T-helper 1 cell treated with Interleukin-12 subunit alpha and Interleukin-12 subunit beta and Interleukin-4 antibody, amounts not matched to agents 30 ng/mL and 1 ng/mL, for 36 hours (primary cell): ENCODE results near the gene CKAP5. TPM values are rescaled to one million over a fixed set of nuclear protein-coding genes. Genes with fewer than 3 reads are reported as not detected.
"Not testable (repeated sequence)": the region's sequence is repeated elsewhere in the genome, so short reads cannot be mapped to it uniquely, and the experiment has no call there.

Experiments used
- intact Hi-C: fragments of 100-400 bp; cut with micrococcal nuclease; formaldehyde crosslinking; loops from one replicate; pipeline ENCODE4 v1.15.1; 2024
- total RNA-seq: library from RNA; stranded (reverse); gene quantifications from 2 replicates; pipeline ENCODE4 v1.2.3, GENCODE V29; 2022

CKAP5 gene
- total RNA-seq, 1 donor from 2014 or later: 130 TPM

- intact Hi-C loops: no loop called here
Measured at GRCh38 chr11:46728659-46729040, 117.4 kb downstream of the CKAP5 start.

- intact Hi-C loops: no loop called here
Measured at GRCh38 chr11:46727952-46728658, 118.0 kb downstream of the CKAP5 start.

DNA sequence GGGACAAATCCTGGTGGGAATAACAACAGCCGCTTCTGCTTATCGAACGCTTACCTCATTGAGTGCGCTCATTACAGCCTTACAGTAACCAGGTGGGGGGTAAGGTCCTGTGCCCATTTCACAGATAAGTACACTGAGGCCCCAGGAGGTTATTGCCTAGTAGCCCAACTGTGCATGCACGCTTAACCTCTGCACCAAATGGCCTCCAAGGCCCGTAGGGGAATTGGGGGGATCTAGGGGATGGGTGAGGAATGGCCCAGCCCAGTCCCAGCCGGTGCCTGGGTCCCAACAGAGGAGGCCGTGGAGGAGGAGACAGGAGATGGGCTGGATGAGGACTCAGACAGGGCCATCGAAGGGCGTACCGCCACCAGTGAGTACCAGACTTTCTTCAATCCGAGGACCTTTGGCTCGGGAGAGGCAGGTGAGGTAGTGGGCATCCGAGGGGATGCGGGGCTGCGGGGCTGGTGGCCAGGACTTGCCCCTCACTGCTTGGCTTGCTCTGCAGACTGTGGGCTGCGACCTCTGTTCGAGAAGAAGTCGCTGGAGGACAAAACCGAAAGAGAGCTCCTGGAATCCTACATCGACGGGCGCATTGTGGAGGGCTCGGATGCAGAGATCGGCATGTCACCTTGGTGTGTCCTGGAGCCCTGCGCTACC, 119.7 kb downstream of the CKAP5 start:
- intact Hi-C loops: no loop called here

GRCh38 chr11:46725338-46726205, 120.5 kb downstream of the CKAP5 start:
- intact Hi-C loops: no loop called here

DNA sequence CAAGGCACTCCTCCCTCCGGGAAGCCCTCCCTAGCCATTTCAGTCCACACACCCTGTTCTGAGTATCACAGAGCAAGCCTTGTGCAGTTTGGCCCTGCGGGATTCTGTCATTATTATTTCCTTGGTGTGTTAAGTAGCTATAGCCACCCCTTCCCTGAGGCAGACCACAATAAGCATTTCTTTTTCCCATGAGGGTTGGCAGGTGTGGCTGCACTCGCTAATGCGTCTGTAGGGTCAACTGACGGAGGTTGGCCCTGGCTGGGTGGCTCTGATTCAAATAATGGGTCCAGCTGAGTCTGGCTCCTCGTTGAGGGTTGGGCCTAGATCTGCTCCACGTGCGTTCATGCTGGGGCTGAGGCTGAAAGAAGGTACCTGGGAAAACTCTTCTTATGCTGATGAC, 122.0 kb downstream of the CKAP5 start:
- intact Hi-C loops: no loop called here

- intact Hi-C loops: no loop called here
Measured at GRCh38 chr11:46723359-46723680, 122.8 kb downstream of the CKAP5 start.

DNA sequence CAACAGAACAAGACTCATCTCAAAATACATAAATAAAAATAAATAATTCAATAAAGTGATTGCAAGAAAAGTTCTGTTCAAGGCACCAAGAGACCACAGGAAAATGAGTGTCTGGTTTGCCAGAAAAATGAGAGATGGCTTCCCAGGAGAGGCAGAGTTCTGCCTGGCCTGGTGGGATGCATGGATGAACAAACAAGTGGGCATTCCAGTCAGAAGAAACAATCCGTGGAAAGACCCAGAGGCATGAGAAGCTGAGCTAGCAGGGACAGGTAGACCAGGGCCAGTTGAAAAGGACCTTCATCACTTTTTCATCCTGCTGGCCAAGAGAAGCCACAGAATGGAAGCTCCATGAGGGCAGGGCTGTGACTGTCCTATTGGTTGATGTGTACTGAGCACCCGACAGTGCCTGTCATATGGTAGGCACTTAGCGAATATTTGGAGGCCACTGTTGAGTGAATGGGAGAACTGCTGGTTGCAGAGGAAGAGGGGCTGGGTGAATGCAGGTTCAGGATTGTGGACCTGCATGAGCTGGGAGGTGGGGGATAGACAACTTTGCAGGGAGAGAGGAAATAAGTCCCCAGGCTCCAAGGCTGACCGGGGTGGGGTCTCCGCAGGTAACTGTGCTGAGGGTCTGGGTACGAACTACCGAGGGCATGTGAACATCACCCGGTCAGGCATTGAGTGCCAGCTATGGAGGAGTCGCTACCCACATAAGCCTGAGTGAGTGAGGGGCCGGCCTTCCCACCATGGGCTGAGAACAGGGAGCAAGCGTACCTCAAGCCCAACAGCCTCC, 123.3 kb downstream of the CKAP5 start:
- intact Hi-C loops: no loop called here

- intact Hi-C loops: no loop called here
Measured at GRCh38 chr11:46721286-46721685, 124.8 kb downstream of the CKAP5 start.

DNA sequence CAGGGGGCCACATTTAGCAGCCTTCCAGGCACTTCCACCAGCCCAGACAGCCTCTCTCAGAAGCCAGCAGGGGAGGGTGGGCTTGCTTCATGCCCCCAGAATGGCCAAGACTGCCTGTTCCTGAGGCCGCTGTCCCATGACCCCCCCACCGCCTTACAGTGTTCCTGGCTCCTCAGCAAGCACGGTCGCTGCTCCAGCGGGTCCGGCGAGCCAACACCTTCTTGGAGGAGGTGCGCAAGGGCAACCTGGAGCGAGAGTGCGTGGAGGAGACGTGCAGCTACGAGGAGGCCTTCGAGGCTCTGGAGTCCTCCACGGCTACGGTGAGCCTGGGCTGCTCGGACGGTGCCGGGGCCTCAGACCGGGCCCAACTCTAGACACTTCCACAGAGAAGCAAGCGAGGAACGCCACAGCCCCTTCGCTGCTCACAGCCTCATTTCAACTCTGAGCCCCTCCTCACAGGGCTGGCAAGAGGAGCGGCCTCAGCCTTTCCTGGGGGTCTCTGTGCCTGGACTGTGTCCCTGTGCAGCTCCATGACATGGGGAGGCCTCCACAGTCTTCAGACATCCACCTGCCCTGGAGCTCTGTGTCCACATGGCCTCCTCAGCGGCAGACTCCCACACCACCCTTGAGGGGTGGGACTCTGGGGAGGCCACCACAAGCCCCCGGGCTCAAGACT, 126.4 kb downstream of the CKAP5 start:
- intact Hi-C loops: no loop called here

GRCh38 chr11:46719048-46719542, 127.0 kb downstream of the CKAP5 start, which contains the start of gene F2:
F2 (plus strand) TSS chr11:46719213; CDS start chr11:46719236, 23 bp downstream.
- intact Hi-C loops: no loop called here

GRCh38 chr11:46718155-46719019, 127.7 kb downstream of the CKAP5 start:
- intact Hi-C loops: no loop called here

DNA sequence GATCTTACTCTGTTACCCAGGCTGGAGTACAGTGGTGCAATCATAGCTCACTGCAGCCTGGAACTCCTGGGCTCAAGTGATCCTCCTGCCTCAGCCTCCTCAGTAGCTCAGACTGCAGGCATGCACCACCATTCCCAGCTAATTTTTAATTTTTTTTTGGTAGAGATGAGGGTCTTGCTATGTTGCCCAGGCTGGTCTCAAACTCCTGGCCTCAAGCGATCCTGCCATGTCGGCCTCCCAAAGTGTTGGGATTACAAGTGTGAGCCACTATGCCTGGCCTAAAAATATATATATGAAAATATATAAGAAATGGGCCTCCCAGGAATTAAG, 128.3 kb downstream of the CKAP5 start:
- intact Hi-C loops: not testable (repeated sequence)

GRCh38 chr11:46712874-46713576, 133.1 kb downstream of the CKAP5 start:
- intact Hi-C loops: no loop called here

DNA sequence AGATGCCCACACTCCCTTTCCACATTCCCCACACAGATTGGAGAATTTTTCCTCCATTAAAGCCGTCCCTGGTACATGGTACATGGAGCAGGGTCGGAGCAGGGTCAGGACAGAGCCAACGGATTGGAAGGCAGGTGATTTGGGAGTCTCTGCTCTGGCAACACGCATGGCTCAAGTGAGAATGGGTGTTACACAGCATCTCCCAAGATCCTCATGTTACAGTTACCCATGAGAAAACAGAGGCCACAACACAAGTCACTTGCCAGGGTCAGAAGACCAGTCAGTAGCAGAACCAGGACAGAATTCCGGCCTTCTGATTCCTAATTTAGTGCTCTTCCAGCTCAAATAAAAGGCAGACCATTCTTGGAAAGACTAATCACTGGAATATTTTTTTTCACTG, 134.8 kb downstream of the CKAP5 start:
- intact Hi-C loops: no loop called here

- intact Hi-C loops: no loop called here
Measured at GRCh38 chr11:46710821-46711269, 135.2 kb downstream of the CKAP5 start.

DNA sequence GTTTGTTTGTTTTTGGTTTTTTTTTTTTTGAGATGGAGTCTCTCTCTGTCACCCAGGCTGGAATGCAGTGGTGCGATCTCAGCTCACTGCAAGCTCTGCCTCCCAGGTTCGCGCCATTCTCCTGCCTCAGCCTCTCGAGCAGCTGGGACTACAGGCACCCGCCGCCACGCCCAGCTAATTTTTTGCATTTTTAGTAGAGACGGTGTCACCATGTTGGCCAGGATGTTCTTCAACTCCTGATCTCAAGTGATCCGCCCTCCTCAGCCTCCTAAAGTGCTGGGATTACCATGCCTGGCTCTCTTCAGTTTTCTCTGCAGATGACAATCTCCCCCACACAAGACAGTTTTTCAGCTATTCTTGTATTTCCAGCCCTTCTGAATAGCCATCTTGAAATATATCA, 136.7 kb downstream of the CKAP5 start:
- intact Hi-C loops: not testable (repeated sequence)

DNA sequence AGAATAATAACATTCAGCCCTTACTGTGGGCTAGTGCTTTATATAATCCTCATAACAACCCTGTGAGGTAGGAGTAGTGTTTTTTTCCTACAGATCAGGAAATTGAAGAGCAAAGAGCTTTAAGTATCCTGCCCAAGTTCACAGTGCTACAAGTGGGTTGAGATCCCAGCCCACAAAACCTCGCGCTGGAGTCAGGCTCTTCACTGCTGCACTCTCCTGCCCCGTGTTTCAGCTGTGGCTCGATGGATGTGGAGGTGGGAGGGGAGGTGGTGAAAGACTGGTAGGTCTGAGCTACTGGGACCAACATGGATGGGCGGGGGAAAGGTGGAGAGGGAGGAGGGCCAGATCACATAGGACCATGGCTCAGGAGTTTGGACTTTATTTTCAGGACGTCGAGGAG, 139.2 kb downstream of the CKAP5 start:
- intact Hi-C loops: no loop called here

- intact Hi-C loops: no loop called here
Measured at GRCh38 chr11:46705070-46705688, 140.9 kb downstream of the CKAP5 start.
